Measurements from ENCODE around the gene TBL1Y. TPM values are rescaled to one million over a fixed set of nuclear protein-coding genes. Genes with fewer than 3 reads are reported as not detected.
"Not testable (repeated sequence)": the region's sequence is repeated elsewhere in the genome, so short reads cannot be mapped to it uniquely, and the experiment has no call there.

Gene TBL1Y
- total and polyA plus RNA-seq, 9 donors = 0.10 to 0.28 (median 0.12) TPM; not detected in 2

GRCh38 chrY:7052461-7052860 lies 142.0 kb downstream of the TBL1Y start:
- H3K36me3 ChIP-seq (ENCODE audit: control insufficient read depth, insufficient read depth, low read length); H3K27ac ChIP-seq (ENCODE audit: low read length); H3K4me3 ChIP-seq (ENCODE audit: low read length); DNase-seq; H3K4me1 ChIP-seq (ENCODE audit: control insufficient read depth, insufficient read depth, low read length); H3K27me3 ChIP-seq (ENCODE audit: control insufficient read depth, insufficient read depth, low read length); H3K9me3 ChIP-seq (replicated peaks; ENCODE audit: control insufficient read depth, low read depth, low read length): not testable (repeated sequence)
- WGBS (ENCODE audit: insufficient coverage) = no CpG with 5 or more reads among the region's 3 CpGs

- Histone ChIP-seq H3K27ac (ENCODE audit: low read length) (no peak overlapping the region), H3K27me3 (ENCODE audit: control insufficient read depth, insufficient read depth, low read length) (no peaks in the 10 kb centered on the region), H3K9me3 (replicated peaks; ENCODE audit: control insufficient read depth, low read depth, low read length) (no peaks in the 10 kb centered on the region), H3K4me3 (ENCODE audit: low read length) (no peak overlapping the region), H3K4me1 (ENCODE audit: control insufficient read depth, insufficient read depth, low read length) (no peaks in the 10 kb centered on the region), H3K36me3 (ENCODE audit: control insufficient read depth, insufficient read depth, low read length) (no peaks in the 10 kb centered on the region)
- DNase-seq = no peak
- WGBS (ENCODE audit: insufficient coverage) = no CpG with 5 or more reads among the region's 5 CpGs
These were observed 146.4 kb downstream of the TBL1Y start for GRCh38 chrY:7056886-7057285.

GRCh38 chrY:7078725-7079124 lies 168.2 kb downstream of the TBL1Y start:
- Histone ChIP-seq H3K4me1 (ENCODE audit: control insufficient read depth, insufficient read depth, low read length) (no peaks in the 10 kb centered on the region), H3K9me3 (replicated peaks; ENCODE audit: control insufficient read depth, low read depth, low read length) (no peaks in the 10 kb centered on the region), H3K4me3 (ENCODE audit: low read length) (no peak overlapping the region), H3K27ac (ENCODE audit: low read length) (no peak overlapping the region), H3K27me3 (ENCODE audit: control insufficient read depth, insufficient read depth, low read length) (no peaks in the 10 kb centered on the region), H3K36me3 (ENCODE audit: control insufficient read depth, insufficient read depth, low read length) (no peaks in the 10 kb centered on the region)
- no peak for DNase-seq

GRCh38 chrY:7080548-7080947 lies 170.1 kb downstream of the TBL1Y start:
- not testable (repeated sequence) for H3K36me3 ChIP-seq (ENCODE audit: control insufficient read depth, insufficient read depth, low read length); H3K4me3 ChIP-seq (ENCODE audit: low read length); DNase-seq; H3K4me1 ChIP-seq (ENCODE audit: control insufficient read depth, insufficient read depth, low read length); H3K27me3 ChIP-seq (ENCODE audit: control insufficient read depth, insufficient read depth, low read length); H3K9me3 ChIP-seq (replicated peaks; ENCODE audit: control insufficient read depth, low read depth, low read length); H3K27ac ChIP-seq (ENCODE audit: low read length)
- no CpG with 5 or more reads among the region's 4 CpGs for WGBS (ENCODE audit: insufficient coverage)

GRCh38 chrY:7085606-7086005 lies 175.1 kb downstream of the TBL1Y start:
- H3K9me3 ChIP-seq (replicated peaks; ENCODE audit: control insufficient read depth, low read depth, low read length) = no peaks in the 10 kb centered on the region
- H3K27me3 ChIP-seq (ENCODE audit: control insufficient read depth, insufficient read depth, low read length) = no peaks in the 10 kb centered on the region
- H3K27ac ChIP-seq (ENCODE audit: low read length) = no peak overlapping the region
- no peaks in the 10 kb centered on the region for H3K36me3 ChIP-seq (ENCODE audit: control insufficient read depth, insufficient read depth, low read length)
- no peak for DNase-seq
- H3K4me3 ChIP-seq (ENCODE audit: low read length) = no peak overlapping the region
- no CpG with 5 or more reads among the region's 10 CpGs for WGBS (ENCODE audit: insufficient coverage)
- no peaks in the 10 kb centered on the region for H3K4me1 ChIP-seq (ENCODE audit: control insufficient read depth, insufficient read depth, low read length)

- H3K4me1 ChIP-seq (ENCODE audit: control insufficient read depth, insufficient read depth, low read length) = no peaks in the 10 kb centered on the region
- WGBS (ENCODE audit: insufficient coverage) = no CpG with 5 or more reads among the region's 1 CpG
These were observed 182.3 kb downstream of the TBL1Y start for GRCh38 chrY:7092836-7093235.

GRCh38 chrY:7094365-7094764 lies 183.9 kb downstream of the TBL1Y start:
- no peak for DNase-seq
- no peaks in the 10 kb centered on the region for H3K36me3 ChIP-seq (ENCODE audit: control insufficient read depth, insufficient read depth, low read length)
- H3K27ac ChIP-seq (ENCODE audit: low read length) = no peak overlapping the region
- no peak overlapping the region for H3K4me3 ChIP-seq (ENCODE audit: low read length)
- no CpG with 5 or more reads among the region's 2 CpGs for WGBS (ENCODE audit: insufficient coverage)
- no peaks in the 10 kb centered on the region for H3K27me3 ChIP-seq (ENCODE audit: control insufficient read depth, insufficient read depth, low read length)
- H3K4me1 ChIP-seq (ENCODE audit: control insufficient read depth, insufficient read depth, low read length) = no peaks in the 10 kb centered on the region
- H3K9me3 ChIP-seq (replicated peaks; ENCODE audit: control insufficient read depth, low read depth, low read length) = no peaks in the 10 kb centered on the region

More at GRCh38 chrY:7092836-7093235, 182.3 kb downstream of the TBL1Y start:
- Histone ChIP-seq H3K27me3 (ENCODE audit: control insufficient read depth, insufficient read depth, low read length) (no peaks in the 10 kb centered on the region), H3K4me3 (ENCODE audit: low read length) (no peak overlapping the region), H3K36me3 (ENCODE audit: control insufficient read depth, insufficient read depth, low read length) (no peaks in the 10 kb centered on the region), H3K9me3 (replicated peaks; ENCODE audit: control insufficient read depth, low read depth, low read length) (no peaks in the 10 kb centered on the region), H3K27ac (ENCODE audit: low read length) (no peak overlapping the region)
- DNase-seq = no peak

- Histone ChIP-seq H3K27me3 (ENCODE audit: control insufficient read depth, insufficient read depth, low read length) (no peaks in the 10 kb centered on the region), H3K9me3 (replicated peaks; ENCODE audit: control insufficient read depth, low read depth, low read length) (no peaks in the 10 kb centered on the region), H3K27ac (ENCODE audit: low read length) (no peak overlapping the region), H3K36me3 (ENCODE audit: control insufficient read depth, insufficient read depth, low read length) (no peaks in the 10 kb centered on the region), H3K4me3 (ENCODE audit: low read length) (no peak overlapping the region), H3K4me1 (ENCODE audit: control insufficient read depth, insufficient read depth, low read length) (no peaks in the 10 kb centered on the region)
- DNase-seq = no peak
- no CpG with 5 or more reads among the region's 3 CpGs for WGBS (ENCODE audit: insufficient coverage)
These were observed 186.5 kb downstream of the TBL1Y start for GRCh38 chrY:7097021-7097420.

GRCh38 chrY:7099742-7100141 lies 189.2 kb downstream of the TBL1Y start:
- Histone ChIP-seq H3K9me3 (replicated peaks; ENCODE audit: control insufficient read depth, low read depth, low read length) (no peaks in the 10 kb centered on the region), H3K27ac (ENCODE audit: low read length) (no peak overlapping the region), H3K4me1 (ENCODE audit: control insufficient read depth, insufficient read depth, low read length) (no peaks in the 10 kb centered on the region), H3K4me3 (ENCODE audit: low read length) (no peak overlapping the region), H3K36me3 (ENCODE audit: control insufficient read depth, insufficient read depth, low read length) (no peaks in the 10 kb centered on the region), H3K27me3 (ENCODE audit: control insufficient read depth, insufficient read depth, low read length) (no peaks in the 10 kb centered on the region)
- DNase-seq = no peak
- WGBS (ENCODE audit: insufficient coverage) = no CpG with 5 or more reads among the region's 3 CpGs

GRCh38 chrY:7102680-7103079 lies 192.2 kb downstream of the TBL1Y start:
- Histone ChIP-seq H3K36me3 (ENCODE audit: control insufficient read depth, insufficient read depth, low read length) (no peaks in the 10 kb centered on the region), H3K9me3 (replicated peaks; ENCODE audit: control insufficient read depth, low read depth, low read length) (no peaks in the 10 kb centered on the region), H3K27ac (ENCODE audit: low read length) (no peak overlapping the region), H3K27me3 (ENCODE audit: control insufficient read depth, insufficient read depth, low read length) (no peaks in the 10 kb centered on the region), H3K4me1 (ENCODE audit: control insufficient read depth, insufficient read depth, low read length) (no peaks in the 10 kb centered on the region), H3K4me3 (ENCODE audit: low read length) (no peak overlapping the region)
- no peak for DNase-seq
- no CpG with 5 or more reads among the region's 1 CpG for WGBS (ENCODE audit: insufficient coverage)

GRCh38 chrY:7107179-7107578 lies 196.7 kb downstream of the TBL1Y start:
- no peaks in the 10 kb centered on the region for H3K9me3 ChIP-seq (replicated peaks; ENCODE audit: control insufficient read depth, low read depth, low read length)
- H3K4me3 ChIP-seq (ENCODE audit: low read length) = no peak overlapping the region
- no CpG with 5 or more reads among the region's 6 CpGs for WGBS (ENCODE audit: insufficient coverage)
- no peaks in the 10 kb centered on the region for H3K27me3 ChIP-seq (ENCODE audit: control insufficient read depth, insufficient read depth, low read length)
- no peak for DNase-seq
- no peak overlapping the region for H3K27ac ChIP-seq (ENCODE audit: low read length)
- no peaks in the 10 kb centered on the region for H3K4me1 ChIP-seq (ENCODE audit: control insufficient read depth, insufficient read depth, low read length)
- no peaks in the 10 kb centered on the region for H3K36me3 ChIP-seq (ENCODE audit: control insufficient read depth, insufficient read depth, low read length)
